ENCODE measurements around the gene PRR23A.
"Not testable (repeated sequence)": the region's sequence is repeated elsewhere in the genome, so short reads cannot be mapped to it uniquely, and the experiment has no call there.

Gene PRR23A

DNA sequence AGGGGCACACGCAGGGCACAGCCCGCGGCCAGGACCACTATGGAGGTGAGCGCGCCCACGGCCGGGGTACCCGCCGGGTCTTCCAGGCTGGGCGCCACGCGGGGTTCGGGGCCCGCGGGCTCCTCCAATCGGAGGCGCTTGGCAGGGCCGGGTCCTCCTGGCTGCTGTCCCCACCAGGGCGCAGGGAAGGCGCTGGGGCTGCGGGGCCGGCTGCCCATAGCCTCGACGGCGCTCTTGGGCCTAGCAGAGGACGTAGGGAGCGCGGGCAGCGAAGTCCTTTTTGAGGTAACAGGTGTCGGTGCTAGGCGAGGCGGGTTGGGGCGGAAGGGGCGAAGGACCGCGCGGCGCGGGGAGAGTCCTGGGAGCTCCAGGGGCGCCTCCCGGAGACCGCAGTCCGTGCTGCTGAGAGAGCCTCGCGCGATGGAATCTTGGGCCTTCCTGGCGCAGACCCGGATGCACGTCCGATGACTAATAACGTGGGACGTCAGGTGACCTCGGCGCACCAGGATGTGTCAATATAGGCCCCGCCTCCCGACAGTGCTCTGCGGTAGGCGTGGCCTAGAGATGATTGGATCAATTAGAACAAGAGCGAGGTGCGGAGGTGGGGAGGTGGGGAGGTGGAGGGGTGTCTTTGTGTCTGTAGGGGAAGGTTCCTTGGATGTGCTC lies at the start of gene PRR23A:
PRR23A (minus strand) TSS at position 218 of the 666 bp plus-strand sequence; CDS start at position 218, 0 bp downstream.
- no peak for DNase-seq (ENCODE audit: low spot score)

DNA sequence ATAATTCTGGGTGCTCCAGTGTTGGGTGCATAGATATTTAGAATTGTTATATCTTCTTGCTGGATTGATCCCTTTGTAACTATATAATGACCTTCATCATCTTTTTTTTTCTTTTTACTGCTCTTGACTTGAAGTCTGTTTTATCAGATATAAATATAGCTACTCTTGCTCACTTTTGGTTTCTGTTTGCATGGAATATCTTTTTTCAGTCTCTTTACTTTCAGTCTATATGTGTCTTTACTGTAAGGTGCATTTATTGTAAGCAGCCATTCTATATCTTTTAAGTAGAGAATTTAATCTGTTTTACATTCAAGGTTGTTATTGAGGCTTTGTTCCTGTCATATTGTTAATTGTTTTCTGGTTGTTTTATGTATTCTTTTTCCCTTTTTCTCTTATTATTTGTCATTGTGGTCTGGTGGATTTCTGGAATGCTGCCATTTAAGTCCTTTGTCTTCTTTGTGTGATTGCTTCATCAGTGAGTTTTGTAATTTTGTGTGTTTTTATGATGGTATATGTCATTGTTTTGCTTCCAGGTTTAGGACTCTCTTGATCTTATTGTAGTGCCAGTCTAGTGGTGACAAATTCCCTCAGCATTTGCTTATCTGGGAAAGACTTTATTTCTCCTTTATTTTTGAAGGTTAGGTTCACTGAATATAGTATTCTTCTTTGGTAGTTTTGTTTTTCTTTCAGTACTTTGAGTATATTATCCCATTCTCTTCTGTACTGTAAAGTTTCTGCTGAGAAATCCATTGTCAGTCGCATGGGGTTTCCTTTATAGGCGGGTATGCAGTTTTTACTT lies 46.9 kb upstream of the PRR23A start:
- DNase-seq (ENCODE audit: low spot score), result no peak

DNA sequence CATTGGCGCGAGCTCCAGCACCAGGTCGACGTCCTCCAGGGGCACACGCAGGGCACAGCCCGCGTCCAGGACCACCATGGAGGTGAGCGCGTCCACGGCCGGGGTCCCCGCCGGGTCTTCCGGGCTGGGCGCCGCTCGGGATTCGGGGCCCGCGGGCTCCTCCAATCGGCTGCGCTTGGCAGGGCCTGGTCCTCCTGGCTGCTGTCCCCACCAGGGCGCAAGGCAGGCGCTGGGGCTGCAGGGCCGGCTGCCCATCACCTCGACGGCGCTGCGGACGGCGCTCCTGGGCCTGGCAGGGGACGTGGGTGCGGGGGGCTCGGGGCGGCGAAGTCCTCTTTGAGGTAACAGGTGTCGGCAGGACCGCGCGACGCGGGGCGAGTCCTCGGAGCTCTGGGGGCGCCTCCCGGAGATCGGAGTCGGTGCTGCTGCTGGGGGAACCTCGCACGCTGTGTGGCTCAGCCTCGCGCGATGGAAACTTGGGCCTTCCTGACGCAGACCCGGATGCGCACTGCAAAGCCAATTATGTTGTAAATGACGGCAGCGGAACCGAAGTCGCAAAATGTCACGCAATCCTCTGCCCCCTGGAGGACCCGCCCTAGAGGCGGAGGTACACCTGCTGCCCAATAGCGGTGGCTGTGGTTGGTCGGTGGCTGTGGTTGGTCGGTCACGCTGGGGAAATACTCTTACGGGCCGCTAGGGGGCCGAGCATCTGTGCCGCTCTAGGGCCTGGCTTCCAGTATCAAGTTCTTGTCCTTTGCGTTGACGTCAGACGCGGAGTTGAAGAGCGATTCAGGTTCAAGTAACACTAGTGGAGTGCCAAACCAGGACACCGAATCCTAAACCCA lies 38.5 kb upstream of the PRR23A start, which contains the start of gene PRR23C:
PRR23C (minus strand) TSS at position 527 of the 845 bp plus-strand sequence; CDS start at position 255, 272 bp downstream.
- no peak for DNase-seq (ENCODE audit: low spot score)

DNA sequence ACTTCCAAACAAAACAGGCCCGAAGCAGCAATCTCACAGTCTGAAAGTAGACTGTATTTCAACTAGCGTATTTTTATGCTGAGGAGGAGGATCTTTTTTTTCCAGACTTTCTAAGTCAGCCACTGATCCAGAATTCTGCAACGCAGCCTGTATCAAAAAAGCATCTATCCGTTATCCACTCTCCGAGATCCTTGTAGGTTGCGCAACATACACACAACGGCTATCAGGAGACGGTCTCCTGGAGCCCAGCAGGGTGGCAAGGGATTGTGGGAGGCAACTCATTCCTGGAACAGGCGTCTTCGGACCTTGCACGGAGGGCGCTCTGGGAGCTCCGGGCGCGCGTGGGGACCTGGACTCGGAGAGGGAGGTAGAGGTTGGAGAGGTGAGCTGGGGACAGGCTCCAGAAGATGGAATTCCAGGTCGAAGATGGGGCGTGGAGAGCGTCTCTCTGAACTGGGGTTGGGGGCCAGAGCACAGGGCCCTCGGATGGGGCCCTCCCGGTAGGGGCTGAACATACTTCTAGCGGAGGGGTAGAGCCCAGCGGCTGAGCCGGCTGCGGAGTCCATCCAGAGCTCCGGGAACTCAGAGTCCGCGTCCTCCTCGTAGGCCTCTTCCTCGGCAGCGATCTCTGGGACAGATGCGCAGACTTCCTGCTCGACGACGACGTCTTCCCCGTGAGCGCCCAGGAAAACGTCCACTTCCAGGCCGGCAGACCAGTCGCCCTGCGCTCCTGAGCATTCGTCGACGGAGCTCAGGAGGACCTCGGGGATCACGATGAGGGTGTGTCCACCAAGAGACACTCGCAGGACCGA lies 37.7 kb upstream of the PRR23A start:
- DNase-seq (ENCODE audit: low spot score), result no peak

DNA sequence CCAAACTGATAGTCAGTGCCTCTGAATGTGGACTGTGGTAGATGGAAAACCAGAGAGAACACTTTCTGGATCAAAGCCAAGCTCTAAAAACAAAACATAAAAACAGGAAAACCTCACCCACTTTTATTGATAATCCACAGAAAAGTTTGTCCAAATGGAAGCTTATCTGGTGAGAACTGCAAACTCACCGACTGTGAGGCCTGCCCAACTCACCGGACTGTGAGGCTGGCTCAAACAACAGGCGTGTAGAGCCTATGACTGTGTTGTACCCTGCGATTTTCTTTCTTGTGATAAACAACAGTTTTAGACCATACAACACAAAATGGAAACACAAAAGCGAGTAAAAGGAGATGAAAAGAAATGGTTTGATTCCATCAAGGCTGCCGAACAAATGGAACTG lies 31.4 kb upstream of the PRR23A start:
- DNase-seq (ENCODE audit: low spot score), result no peak

DNA sequence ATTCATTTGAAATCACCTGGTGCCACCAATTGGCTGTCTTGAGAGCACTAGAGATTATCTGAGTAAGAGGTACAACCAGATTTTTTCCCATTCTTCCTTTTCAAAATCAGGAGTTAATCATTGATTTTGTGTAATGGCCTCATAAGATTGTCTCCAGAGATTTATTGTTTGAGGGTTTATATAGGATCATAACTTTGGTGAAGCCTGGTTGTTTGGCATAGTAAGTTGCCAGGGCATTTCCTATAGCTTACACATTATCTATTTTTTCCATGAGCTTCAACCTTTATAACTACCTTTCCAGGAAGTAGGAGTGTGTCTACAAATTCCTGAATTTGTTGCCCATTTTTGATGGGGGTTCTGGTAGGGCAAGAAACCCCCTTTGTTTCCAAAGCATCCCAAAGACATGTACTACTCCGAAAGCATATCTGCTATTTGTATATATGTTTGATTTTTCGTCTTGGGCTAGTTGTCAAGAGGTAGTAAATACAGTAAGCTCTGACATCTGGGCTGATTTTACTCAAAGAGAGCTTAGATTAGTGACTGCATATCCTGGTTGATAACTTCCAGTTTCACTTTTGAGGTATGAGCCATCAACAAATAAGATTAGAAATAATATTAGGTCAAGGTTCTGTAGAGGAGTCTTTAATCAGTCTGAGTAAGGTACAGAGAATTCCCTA lies 26.4 kb upstream of the PRR23A start:
- DNase-seq (ENCODE audit: low spot score), result no peak

DNA sequence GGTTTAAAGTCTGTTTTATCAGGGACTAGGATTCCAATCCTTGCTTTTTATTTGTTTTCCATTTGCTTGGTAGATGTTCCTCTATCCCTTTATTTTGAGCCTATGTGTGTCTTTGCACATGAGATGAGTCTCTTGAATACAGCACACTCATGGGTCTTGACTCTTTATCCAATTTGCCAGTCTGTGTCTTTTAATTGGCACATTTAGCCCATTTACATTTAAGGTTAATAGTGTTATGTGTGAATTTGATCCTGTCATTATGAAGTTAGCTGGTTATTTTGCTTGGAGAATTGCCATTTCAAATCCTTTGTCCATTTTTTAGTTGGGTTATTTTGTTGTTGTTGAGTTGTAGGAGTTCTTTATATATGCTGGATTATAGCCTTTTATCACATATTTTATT lies 24.5 kb upstream of the PRR23A start:
- not testable (repeated sequence) for DNase-seq (ENCODE audit: low spot score)

DNA sequence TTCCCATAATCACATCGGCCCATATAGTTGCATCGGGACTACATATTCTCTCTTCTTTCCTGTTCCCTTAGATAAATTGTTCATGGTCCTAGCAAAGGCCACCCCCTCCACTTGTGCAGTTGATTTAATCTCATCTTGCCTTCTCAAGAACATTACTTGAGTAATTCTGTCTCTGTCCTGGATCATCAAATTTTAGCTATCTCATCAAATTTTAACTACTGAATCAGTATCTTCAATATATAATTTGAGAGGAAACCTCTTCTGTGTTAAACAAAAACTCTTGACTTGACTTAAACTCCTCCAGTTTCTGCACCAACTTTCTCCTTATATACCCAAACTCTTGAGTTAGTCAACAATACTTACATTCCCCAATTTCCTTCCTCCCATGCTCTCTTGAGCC lies 18.9 kb upstream of the PRR23A start:
- DNase-seq (ENCODE audit: low spot score), result no peak

DNA sequence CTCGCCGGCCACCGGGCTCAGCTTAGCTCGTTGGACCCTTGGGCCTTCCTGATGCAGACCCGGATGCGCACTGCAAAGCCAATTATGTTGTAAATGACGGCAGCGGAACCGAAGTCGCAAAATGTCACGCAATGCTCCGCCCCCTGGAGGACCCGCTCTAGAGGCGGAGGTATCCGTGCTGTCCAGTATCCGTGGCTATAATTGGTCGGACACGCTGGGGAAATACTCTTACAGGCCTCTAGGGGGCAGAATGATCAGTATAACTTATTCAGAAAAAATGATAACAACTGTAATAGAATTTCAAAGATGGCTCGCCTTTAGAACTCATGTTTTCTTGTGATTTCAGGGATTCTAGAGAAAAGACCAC lies 14.8 kb upstream of the PRR23A start, which contains the start of gene PRR23B:
PRR23B (minus strand) TSS at position 59 of the 367 bp plus-strand sequence. CDS start 265 bp downstream, outside the sequence.
- DNase-seq (ENCODE audit: low spot score), result no peak

DNA sequence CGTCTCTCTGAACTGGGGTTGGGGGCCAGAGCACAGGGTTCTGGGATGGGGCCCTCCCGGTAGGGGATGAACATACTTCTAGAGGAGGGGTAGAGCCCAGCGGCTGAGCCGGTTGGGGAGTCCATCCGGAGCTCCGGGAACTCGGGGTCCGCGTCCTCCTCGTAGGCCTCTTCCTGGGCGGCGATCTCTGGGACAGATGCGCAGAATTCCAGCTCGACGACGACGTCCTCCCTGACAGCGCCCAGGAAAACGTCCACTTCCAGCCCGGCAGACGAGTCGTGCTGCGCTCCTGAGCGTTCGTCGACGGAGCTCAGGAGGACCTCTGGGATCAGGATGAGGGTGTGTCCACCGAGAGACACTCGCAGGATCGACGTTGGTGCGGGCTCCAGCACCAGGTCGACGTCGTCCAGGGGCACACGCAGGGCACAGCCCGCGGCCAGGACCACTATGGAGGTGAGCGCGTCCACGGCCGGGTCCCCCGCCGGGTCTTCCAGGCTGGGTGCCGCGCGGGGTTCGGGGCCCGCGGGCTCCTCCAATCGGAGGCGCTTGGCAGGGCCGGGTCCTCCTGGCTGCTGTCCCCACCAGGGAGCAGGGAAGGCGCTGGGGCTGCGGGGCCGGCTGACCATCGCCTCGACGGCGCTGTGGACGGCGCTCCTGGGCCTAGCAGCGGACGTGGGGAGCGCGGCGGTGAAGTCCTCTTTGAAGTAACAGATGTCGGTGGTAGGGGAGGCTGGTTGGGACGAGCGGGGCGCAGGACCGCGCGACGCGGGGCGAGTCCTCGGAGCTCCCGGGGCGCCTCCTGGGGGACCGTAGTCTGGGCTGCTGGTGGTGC lies 14.2 kb upstream of the PRR23A start:
- no peak for DNase-seq (ENCODE audit: low spot score)

DNA sequence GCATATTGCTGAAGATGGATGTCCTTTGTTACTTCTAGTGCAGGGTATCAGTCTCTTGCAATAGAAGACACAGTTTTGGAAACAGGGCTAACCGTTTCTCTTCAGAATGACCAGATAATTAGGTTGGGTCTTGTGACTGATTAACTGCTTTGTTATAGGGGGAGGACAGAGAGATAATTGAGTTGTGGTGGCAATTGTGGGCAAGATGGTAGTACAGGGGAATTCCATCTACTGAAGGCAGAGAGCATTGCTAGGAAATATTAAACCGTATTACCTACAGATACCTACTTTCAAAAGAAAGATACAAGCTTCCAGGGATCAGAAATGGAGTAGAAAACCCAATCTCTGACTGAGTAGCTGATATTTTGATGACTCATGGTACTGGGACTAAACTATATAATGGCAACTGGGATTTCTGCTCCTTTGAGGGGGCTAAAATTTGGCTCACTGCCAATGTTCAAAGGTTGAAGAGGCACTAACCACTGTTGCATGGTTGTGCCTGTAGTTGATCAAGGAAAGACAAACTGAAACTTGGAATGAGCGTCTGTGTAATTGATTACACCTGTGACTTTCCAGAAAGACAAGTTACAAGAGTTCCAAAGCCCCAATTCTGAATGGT lies 10.5 kb upstream of the PRR23A start:
- DNase-seq (ENCODE audit: low spot score), result no peak

DNA sequence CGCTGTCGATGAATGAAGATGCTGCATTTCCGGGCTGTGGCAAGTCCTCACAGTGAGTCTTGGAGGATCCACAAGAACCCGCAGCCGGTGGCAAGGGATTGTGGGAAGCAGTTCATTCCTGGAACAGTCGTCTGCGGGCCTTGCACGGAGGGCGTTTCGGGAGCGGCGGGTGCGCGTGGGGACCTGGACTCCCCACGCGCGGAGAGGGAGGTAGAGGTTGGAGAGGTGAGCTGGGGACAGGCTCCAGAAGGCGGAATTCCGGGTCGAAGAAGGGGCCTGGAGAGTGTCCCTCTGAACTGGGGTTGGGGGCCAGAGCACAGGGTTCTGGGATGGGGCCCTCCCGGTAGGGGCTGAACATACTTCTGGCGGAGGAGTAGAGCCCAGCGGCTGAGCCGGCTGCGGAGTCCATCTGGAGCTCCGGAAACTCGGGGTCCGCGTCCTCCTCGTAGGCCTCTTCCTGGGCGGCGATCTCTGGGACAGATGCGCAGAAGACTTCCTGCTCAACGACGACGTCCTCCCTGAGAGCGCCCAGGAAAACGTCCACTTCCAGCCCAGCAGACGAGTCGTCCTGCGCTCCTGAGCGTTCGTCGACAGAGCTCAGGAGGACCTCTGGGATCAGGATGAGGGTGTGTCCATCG lies 593 bp downstream of the PRR23A start:
- DNase-seq (ENCODE audit: low spot score), result no peak

DNA sequence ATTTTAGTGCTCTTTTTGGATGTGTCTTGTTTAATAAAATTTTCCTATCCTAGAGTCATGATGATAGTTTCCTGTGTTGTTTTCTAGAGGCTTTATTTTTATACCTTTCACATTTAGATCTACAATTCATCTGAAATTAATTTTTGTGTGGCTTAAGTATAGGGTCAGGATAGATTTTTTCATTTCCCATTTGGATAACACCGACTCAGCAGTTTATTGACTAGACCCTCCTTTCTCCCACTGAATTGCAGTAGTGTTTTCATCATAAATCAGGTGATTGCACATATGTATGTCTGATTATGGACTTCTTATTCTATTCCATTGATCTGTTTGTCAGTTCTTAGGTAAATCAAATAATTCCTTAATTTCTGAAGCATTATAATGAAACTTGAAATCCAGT lies 10.4 kb downstream of the PRR23A start:
- no peak for DNase-seq (ENCODE audit: low spot score)

DNA sequence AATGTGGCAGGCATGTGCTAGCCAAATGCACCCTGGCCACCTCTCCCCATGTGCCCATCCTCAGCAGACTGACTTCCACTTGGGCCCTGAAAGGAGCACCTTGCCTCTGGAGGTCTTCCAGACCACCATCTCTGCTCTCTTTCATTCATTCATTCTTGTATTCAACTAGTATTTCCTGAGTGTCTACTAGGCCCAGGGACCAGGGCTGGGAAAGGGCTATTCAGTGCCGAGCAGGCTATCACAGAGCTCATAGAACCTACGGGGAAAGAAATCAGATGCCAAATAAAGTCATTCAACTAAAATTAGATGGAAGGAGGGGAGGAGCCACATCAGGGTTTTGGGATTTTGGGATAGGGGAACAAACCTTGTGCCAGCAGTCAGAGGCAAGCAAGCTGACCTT lies 18.9 kb downstream of the PRR23A start:
- no peak for DNase-seq (ENCODE audit: low spot score)

DNA sequence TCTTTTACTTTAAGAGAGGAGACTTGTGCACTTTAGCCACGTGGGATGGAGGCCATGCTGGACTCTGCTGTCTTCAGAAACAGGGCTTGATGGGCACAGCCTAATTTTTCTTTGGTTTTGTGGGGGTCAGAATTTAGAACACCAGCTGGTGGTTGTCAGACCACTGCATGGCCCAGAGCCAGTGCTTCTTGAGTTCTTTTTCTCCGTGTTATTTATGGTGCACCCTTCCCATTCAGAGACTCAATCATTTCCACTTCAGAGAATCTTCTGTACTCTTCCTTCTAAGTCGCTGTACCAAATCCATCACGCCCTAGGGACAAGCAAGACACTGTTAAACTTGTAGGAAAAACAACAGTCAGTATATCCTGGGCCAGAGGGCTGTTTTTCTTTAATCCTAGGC lies 20.1 kb downstream of the PRR23A start:
- no peak for DNase-seq (ENCODE audit: low spot score)

DNA sequence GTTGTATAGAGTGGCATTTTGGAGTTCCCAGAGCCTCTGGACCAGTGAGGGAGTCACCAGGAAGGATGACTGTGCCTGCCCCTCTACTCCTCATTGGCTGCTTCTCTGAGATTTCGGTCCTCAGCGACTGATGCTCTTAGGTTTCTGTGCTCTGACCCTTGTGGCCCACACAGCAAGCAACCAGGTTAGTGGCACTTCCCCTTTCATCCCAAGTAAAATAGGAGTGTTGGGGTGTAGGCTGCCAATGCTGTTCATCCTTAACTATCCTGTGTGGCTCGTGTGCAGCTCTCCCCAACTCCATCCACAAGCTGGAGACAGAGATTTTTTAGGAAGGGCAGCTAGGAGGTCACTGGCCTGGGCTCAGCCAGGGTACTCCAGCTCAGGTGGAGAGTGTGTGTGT lies 21.3 kb downstream of the PRR23A start:
- DNase-seq (ENCODE audit: low spot score), result no peak

DNA sequence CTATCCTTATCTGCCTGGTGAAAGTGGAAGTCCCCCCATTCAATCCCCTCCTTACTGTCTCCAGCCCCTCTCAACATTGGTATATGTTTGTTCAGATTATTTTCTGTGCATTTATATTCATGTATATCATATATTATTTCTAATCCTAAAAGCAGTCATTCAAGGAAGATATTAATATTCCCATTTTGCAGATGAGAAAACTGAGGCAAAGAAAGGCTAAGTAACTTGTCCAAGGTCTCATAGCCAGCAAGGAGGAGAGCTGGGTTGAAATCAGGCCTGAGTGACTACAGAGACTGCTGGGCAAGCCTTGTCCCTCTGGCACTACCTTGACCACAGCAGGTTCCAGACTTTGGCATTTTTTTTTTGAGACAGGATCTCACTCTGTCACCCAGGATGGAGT lies 30.0 kb downstream of the PRR23A start:
- no peak for DNase-seq (ENCODE audit: low spot score)

DNA sequence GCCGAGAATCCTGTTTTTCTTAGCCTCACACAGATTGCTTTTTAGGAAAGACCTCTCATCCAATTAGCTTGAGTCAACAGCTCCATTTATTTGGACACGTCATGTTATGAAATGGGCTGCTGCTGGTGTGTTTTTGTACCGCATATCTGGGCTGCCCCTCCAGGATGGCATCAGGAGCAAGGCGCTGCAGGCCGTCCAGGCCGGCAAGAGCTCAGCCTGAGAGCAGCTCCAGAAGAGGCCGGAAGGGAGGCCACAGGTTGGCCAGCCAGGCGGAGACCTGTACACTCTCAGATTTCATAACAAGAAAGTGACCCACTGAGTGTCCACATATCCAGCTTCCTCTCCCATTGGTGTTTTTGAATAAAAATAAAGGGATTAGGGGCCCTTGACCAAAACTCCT lies 30.7 kb downstream of the PRR23A start:
- no peak for DNase-seq (ENCODE audit: low spot score)

DNA sequence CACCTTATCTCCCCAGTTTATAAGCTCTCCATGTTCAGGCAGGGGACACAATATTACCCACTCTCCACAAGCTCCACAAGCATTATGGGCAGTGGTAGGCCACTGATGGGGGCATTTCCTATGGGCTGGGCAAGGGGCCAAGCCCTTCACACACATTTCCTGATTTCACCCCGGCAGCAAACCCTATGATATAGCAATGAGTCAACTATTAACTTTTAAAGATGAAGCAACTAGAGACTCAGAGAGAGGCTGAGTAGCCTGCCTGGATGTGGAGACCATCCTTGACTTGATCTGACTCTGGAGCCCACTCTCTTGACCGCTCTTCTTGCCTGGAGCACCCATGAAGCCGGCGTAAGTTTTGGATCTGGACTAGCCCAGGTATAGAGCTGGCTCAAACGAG lies 31.6 kb downstream of the PRR23A start:
- no peak for DNase-seq (ENCODE audit: low spot score)
